Measurements from ENCODE around the gene ANGPT4. TPM values are rescaled to one million over a fixed set of nuclear protein-coding genes. Genes with fewer than 3 reads are reported as not detected.

ANGPT4 gene
- polyA plus RNA-seq, 1 experiment = not detected

- CTCF ChIA-PET = interaction anchor here (6.3 kb wide), 1 partner anchor 131 kb away, joined by 52 read pairs; no protein-coding TSS in a partner anchor
- no peak for DNase-seq (ENCODE audit: low read depth)
- TF ChIP-seq CTCF (IDR thresholded peaks at IDR 0.05; ENCODE audit: insufficient read depth, low read depth, low read length) = no peak
- no peaks in the 10 kb centered on the region for H3K36me3 ChIP-seq (ENCODE audit: control insufficient read depth, insufficient read depth, low read length)
- H3K27me3 ChIP-seq (ENCODE audit: control insufficient read depth, insufficient read depth, low read length) = no peaks in the 10 kb centered on the region
- POLR2A ChIA-PET = no interaction called here
- H3K4me3 ChIP-seq (ENCODE audit: low read depth, low read length) = no peak overlapping the region
Observed at GRCh38 chr20:825710-826421, 90.3 kb downstream of the ANGPT4 start.

- ChIA-PET CTCF (interaction anchor here (6.3 kb wide), 1 partner anchor 132 kb away, joined by 52 read pairs; no protein-coding TSS in a partner anchor), POLR2A (no interaction called here)
- Histone ChIP-seq H3K4me3 (ENCODE audit: low read depth, low read length) (no peak overlapping the region), H3K27me3 (ENCODE audit: control insufficient read depth, insufficient read depth, low read length) (no peaks in the 10 kb centered on the region), H3K36me3 (ENCODE audit: control insufficient read depth, insufficient read depth, low read length) (no peaks in the 10 kb centered on the region)
- TF ChIP-seq CTCF (IDR thresholded peaks at IDR 0.05; ENCODE audit: insufficient read depth, low read depth, low read length) = no peak
- no peak for DNase-seq (ENCODE audit: low read depth)
Observed at GRCh38 chr20:824916-825315, 91.2 kb downstream of the ANGPT4 start.

GRCh38 chr20:824490-824889 is 91.6 kb downstream of the ANGPT4 start:
- Histone ChIP-seq H3K27me3 (ENCODE audit: control insufficient read depth, insufficient read depth, low read length) (no peaks in the 10 kb centered on the region), H3K36me3 (ENCODE audit: control insufficient read depth, insufficient read depth, low read length) (no peaks in the 10 kb centered on the region), H3K4me3 (ENCODE audit: low read depth, low read length) (no peak overlapping the region)
- POLR2A ChIA-PET = no interaction called here
- no peak for TF ChIP-seq CTCF (IDR thresholded peaks at IDR 0.05; ENCODE audit: insufficient read depth, low read depth, low read length)
- DNase-seq (ENCODE audit: low read depth) = no peak
- CTCF ChIA-PET = interaction anchor here (0.5 to 6.3 kb wide), 2 partner anchors 40 to 132 kb away, joined by 3 to 52 read pairs; no protein-coding TSS in a partner anchor

GRCh38 chr20:823574-823902 is 92.6 kb downstream of the ANGPT4 start:
- Histone ChIP-seq H3K27me3 (ENCODE audit: control insufficient read depth, insufficient read depth, low read length) (no peaks in the 10 kb centered on the region), H3K4me3 (ENCODE audit: low read depth, low read length) (no peak overlapping the region), H3K36me3 (ENCODE audit: control insufficient read depth, insufficient read depth, low read length) (no peaks in the 10 kb centered on the region)
- no peak for DNase-seq (ENCODE audit: low read depth)
- TF ChIP-seq CTCF (IDR thresholded peaks at IDR 0.05; ENCODE audit: insufficient read depth, low read depth, low read length) = no peak
- POLR2A ChIA-PET = no interaction called here
- CTCF ChIA-PET = interaction anchor here (0.5 to 6.3 kb wide), 2 partner anchors 133 to 315 kb away, joined by 3 to 52 read pairs; no protein-coding TSS in a partner anchor

- ChIA-PET CTCF (interaction anchor here (1.3 kb wide), 1 partner anchor 132 kb away, joined by 4 read pairs; no protein-coding TSS in a partner anchor), POLR2A (no interaction called here)
- no peak overlapping the region for H3K4me3 ChIP-seq (ENCODE audit: low read depth, low read length)
- no peak for DNase-seq (ENCODE audit: low read depth)
- TF ChIP-seq CTCF (IDR thresholded peaks at IDR 0.05; ENCODE audit: insufficient read depth, low read depth, low read length) = no peak
- H3K27me3 ChIP-seq (ENCODE audit: control insufficient read depth, insufficient read depth, low read length) = no peaks in the 10 kb centered on the region
- no peaks in the 10 kb centered on the region for H3K36me3 ChIP-seq (ENCODE audit: control insufficient read depth, insufficient read depth, low read length)
Observed at GRCh38 chr20:822651-823573, 93.2 kb downstream of the ANGPT4 start.
